Fibroblast of peridontal ligament (primary cell): Measurements from ENCODE around the gene POLR2B.
"Not testable (repeated sequence)": the region's sequence is repeated elsewhere in the genome, so short reads cannot be mapped to it uniquely, and the experiment has no call there.

Experiments
- DNase-seq: peaks from one replicate; pipeline ENCODE4 v3.0.0-alpha.2; 2010; ENCODE audit errors: extremely low read depth

POLR2B gene

DNA sequence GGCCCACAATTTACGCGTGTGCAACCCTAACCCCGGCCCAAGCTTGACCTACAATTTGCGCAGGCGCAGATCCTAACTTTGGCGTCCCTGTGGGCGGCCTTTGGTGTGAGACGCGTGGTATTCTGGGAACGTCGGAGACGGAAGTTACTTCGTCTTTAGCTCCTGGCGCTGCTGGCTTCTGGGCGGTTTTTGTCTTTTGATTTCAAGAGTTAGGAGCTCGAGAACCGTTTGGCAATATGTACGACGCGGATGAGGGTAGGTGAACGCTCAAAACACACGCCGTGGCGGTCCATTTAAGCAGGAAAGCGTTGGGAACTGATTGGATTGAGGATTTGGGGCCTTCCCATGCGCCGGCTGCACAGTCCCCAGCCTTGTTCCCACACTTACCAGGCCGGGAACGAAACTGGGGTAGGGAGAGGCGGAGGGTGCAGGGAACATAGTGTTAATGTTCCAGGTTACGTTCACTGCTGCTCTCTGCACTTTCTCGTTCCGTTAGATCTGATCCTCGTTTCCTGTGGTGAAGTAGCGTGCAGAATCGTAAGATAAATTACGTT is at the start of gene POLR2B:
TSS of gene POLR2B (plus strand) at position 147 of the 554 bp plus-strand sequence. CDS start at position 237, 90 bp downstream.
- DNase-seq: peak; percentile 95

DNA sequence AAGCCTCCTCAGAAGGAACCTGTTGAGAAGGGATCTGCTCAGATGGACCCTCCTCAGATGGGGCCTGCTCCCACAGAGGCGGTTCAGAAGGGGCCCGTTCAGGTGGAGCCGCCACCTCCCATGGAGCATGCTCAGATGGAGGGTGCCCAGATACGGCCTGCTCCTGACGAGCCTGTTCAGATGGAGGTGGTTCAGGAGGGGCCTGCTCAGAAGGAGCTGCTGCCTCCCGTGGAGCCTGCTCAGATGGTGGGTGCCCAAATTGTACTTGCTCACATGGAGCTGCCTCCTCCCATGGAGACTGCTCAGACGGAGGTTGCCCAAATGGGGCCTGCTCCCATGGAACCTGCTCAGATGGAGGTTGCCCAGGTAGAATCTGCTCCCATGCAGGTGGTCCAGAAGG is 48.1 kb upstream of the POLR2B start:
- DNase-seq: no peak

- no peak for DNase-seq
Measured at GRCh38 chr4:56931924-56932323, 46.8 kb upstream of the POLR2B start.

GRCh38 chr4:56937262-56937661 is 41.4 kb upstream of the POLR2B start:
- peak; percentile 76 for DNase-seq

- DNase-seq: not testable (repeated sequence)
Measured at GRCh38 chr4:56939826-56940225, 38.9 kb upstream of the POLR2B start.

GRCh38 chr4:56940403-56940802 is 38.3 kb upstream of the POLR2B start:
- DNase-seq: no peak

DNA sequence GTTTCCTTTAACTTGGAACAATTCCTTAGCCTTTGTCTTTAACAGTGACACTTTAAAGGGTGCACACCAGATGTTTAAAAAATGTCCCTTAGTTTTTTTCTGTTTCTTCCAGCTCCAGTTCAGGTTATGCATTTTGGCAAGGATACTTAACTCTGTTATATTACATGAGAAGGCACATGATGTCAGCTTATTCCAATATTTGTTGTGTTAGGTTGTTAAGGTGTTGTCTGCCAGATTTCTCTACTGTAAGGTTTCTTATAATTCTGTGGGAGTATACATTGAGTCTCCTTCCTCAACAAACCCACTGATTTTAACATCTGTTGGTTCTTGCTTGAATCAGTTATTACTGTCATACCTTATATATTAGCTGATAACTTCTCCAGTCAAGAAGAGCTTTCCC is 37.7 kb upstream of the POLR2B start:
- DNase-seq: no peak

- no peak for DNase-seq
Measured at GRCh38 chr4:56941403-56941802, 37.3 kb upstream of the POLR2B start.

- DNase-seq: no peak
Measured at GRCh38 chr4:56953680-56954520, 24.8 kb upstream of the POLR2B start.

DNA sequence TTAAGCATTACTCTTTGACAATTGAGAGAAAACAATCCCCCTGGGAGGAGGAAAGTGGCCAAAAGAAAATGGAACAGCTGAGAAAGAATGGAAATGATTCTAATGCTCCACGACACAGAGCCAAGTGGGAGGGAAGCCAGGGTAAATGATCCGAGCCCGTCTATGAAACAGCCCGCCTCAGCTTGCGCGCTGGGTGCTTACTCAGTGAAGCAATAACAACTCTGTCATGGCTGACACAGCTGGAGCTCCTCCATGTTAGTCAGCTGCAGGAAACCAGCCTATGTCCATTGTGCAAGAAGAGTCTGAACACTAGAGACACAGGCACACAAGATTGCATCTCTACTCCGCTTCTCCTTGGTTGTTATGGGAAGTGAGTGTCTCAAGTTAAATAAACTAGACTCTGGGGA is 20.6 kb upstream of the POLR2B start:
- DNase-seq: peak; percentile 99

DNA sequence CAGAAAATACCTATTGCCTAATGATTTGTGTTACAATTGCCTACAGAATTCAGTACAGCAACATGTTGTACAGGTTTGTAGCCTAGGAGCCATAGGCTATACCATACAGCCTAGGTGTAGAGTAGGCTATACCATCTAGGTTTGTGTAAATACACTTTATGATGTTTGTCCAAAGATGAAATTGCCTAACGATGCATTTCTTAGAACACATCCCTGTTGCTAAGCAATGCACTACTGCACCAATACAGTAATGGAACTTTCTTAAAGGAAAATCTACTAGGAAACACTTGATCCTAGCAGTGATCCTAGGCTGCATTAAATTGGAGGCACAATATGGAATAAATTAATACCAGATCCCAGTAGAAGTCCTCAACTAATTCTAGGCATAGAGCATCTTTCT is 19.6 kb upstream of the POLR2B start:
- peak; percentile 25 for DNase-seq

- DNase-seq: no peak
Measured at GRCh38 chr4:56961107-56961500, 17.6 kb upstream of the POLR2B start.

GRCh38 chr4:56971383-56971782 is 7.3 kb upstream of the POLR2B start:
- DNase-seq: no peak

GRCh38 chr4:56972389-56972788 is 6.3 kb upstream of the POLR2B start:
- no peak for DNase-seq

DNA sequence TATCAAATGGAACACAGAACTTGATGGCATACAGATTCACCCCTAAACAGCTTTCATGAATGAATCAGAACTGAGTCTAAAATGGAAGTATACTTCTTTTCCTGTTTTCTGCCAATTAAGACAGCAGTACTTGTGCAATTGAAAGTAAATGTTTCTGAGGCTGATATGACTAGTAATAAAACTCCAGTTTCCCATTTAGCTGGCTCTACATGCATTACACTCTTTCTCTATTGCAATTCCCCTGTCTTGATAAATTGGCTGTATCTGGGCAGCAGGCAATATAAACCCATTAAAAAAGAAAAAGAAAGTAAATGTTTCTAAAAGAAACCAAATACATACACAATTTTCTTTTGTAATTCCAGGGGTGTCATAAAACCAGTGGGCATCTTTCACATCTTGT is 5.9 kb upstream of the POLR2B start:
- no peak for DNase-seq

GRCh38 chr4:56973336-56973735 is 5.4 kb upstream of the POLR2B start:
- DNase-seq: no peak

- peak; percentile 3 for DNase-seq
Measured at GRCh38 chr4:56976283-56976836, 2.3 kb upstream of the POLR2B start.

DNA sequence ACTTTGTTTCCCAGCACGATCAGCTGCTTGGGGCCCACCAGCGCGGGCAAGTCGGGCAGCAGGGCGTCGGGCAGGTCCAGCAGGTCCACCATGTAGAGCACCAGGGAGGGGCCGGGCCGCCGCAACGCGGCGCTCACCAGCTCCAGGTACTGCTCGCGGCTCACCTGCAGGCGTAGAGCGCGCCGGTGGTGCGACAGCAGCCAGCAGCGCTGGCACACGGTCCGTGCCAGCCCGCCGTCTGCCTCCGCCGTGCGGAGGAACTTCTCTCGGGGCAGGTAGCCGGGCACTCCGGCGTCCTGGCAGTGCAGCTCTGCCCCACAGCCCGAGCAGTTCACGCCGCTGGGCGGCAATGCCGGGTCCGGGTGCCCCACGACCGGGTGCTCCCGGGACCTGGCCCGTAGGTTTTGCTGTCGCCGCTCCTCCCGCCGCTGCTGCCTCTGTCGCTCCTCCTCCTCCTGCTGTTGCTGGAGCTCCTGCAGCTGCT is 1.8 kb upstream of the POLR2B start:
- DNase-seq: no peak

DNA sequence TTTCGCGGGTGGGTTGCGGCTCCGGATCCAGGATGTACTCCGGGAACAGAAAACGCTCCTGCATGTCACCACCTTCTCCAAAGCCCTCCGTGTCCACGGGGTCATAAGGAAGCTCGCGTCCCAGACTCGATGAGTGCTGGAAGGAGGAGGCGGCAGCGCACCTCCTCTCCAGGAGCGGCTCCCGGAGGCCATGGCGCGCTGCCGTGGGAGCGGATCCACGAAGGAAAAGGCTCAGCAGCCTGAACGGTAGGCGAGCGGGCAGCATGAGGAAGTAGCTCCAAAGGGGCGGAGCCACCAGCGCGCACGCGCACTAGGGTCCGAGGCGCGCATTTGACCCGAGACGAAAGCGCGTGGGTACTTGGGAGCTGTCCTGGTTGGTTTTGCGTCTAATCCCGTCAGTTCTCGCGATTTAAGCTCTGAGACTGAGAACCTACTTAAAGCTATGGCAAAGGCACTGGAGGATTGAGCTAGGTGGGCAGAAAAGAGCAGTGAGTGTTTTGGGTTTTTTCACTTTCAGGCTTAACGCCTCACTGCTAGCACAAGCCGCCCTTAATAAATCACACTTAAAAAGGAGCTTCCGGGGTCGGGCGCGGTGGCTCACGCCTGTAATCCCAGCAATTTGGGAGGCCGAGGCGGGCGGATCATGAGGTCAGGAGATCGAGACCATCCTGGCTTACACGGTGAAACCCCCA is 1.2 kb upstream of the POLR2B start, which contains the start of gene NOA1:
TSS of gene NOA1 (minus strand) at position 286 of the 692 bp plus-strand sequence. CDS start at position 265, 21 bp downstream.
- peak; percentile 100 for DNase-seq

- DNase-seq: peak; percentile 18
Measured at GRCh38 chr4:56979421-56980072, 851 bp downstream of the POLR2B start.

GRCh38 chr4:56981795-56982201 is 3.1 kb downstream of the POLR2B start:
- peak; percentile 11 for DNase-seq

GRCh38 chr4:56986192-56986591 is 7.5 kb downstream of the POLR2B start:
- no peak for DNase-seq
